Panc1 (cell line): ENCODE results near the gene SLC23A3. TPM values are rescaled to one million over a fixed set of nuclear protein-coding genes. Genes with fewer than 3 reads are reported as not detected.

ENCODE experiments used
- ATAC-seq: fragments of 200-7000 bp; cut with Tn5 transposase; 2 replicates; pipeline ENCODE4 v1.9.1; 2020; ENCODE audit warnings: mild to moderate bottlenecking, moderate library complexity
- BruUV-seq: library from RNA; stranded (reverse); fragments of 400-500 nt; replicated peaks from 2 replicates; lab custom pipeline; 2021; lab: Mats Ljungman, UMichigan
- CTCF ChIA-PET: fragments of 300-600 bp; sonication (Branson Sonifier 250); formaldehyde crosslinking; loops from one replicate; lab custom pipeline; 2022; ENCODE audit warnings: antibody characterized with exemption; lab: Charles Lee
- POLR2A ChIA-PET: fragments of 300-600 bp; sonication (Branson Sonifier 250); formaldehyde crosslinking; loops from one replicate; lab custom pipeline; 2022; ENCODE audit warnings: antibody characterized with exemption; lab: Charles Lee
- DNase-seq: peaks from one replicate; pipeline ENCODE4 v3.0.0-alpha.2; 2010; ENCODE audit warnings: low read depth, low spot score
- H3K27ac ChIP-seq: 2 replicates; pipeline ENCODE4 v1.5.1; 2011; ENCODE audit warnings: mild to moderate bottlenecking, low read length, inconsistent platforms
- H3K27me3 ChIP-seq: fragments of 200-500 bp; sonication (Bioruptor generic); 2 replicates; pipeline ENCODE4 v1.6.0; 2014; ENCODE audit warnings: low read length, inconsistent platforms; ENCODE audit not compliant: control insufficient read depth, insufficient read depth
- H3K36me3 ChIP-seq: fragments of 200-500 bp; sonication (Bioruptor generic); 2 replicates; pipeline ENCODE4 v1.5.1; 2014; ENCODE audit warnings: inconsistent platforms, mild to moderate bottlenecking, low read length, moderate library complexity; ENCODE audit not compliant: control insufficient read depth, insufficient read depth
- H3K4me1 ChIP-seq: 2 replicates; pipeline ENCODE4 v1.5.1; 2011; ENCODE audit warnings: inconsistent platforms, mild to moderate bottlenecking, low read length, moderate library complexity; ENCODE audit not compliant: control insufficient read depth, insufficient read depth
- H3K4me3 ChIP-seq, 2 experiments: 2 replicates each; pipeline ENCODE4 v1.5.1; 2011 to 2012; ENCODE audit warnings: low read depth in 2 of 2, low read length in 2 of 2, mild to moderate bottlenecking in 2 of 2, inconsistent platforms in 1 of 2, moderate library complexity in 1 of 2
- H3K9me3 ChIP-seq: fragments of 200-500 bp; sonication (Bioruptor generic); 2 replicates; pipeline ENCODE4 v1.5.1; 2014; ENCODE audit warnings: low read depth, mild to moderate bottlenecking, inconsistent platforms, low read length, moderate library complexity; ENCODE audit not compliant: control insufficient read depth, insufficient read depth
- POLR2AphosphoS5 ChIP-seq: IDR thresholded peaks from 2 replicates; pipeline ENCODE4 v1.6.1; 2012; ENCODE audit warnings: mild to moderate bottlenecking, low read depth, low read length, moderate library complexity
- SIN3A ChIP-seq: IDR thresholded peaks from 2 replicates; pipeline ENCODE4 v1.6.1; 2012; ENCODE audit warnings: low read depth, mild to moderate bottlenecking, low read length, moderate library complexity, borderline replicate concordance; ENCODE audit not compliant: insufficient read depth
- TCF7L2 ChIP-seq: IDR thresholded peaks from 2 replicates; pipeline ENCODE4 v1.6.1; 2011; ENCODE audit warnings: mild to moderate bottlenecking, low read depth, low read length, inconsistent platforms
- in situ Hi-C: cut with HindIII; loops from 2 replicates; pipeline ENCODE4 v1.10.0; 2016; ENCODE audit warnings: low sequenced_read_pairs, low pct_unique_long_range_greater_than_20kb
- intact Hi-C: fragments of 100-400 bp; cut with micrococcal nuclease; formaldehyde crosslinking; loops from one replicate; pipeline ENCODE4 v1.10.0; 2022; ENCODE audit not compliant: unreplicated experiment
- total RNA-seq: library from RNA; stranded (reverse); gene quantifications from one replicate; pipeline ENCODE4 v1.2.1, GENCODE V29; 2021; ENCODE audit not compliant: unreplicated experiment
- TF ChIP-seq, protein P1 (sequence below), 2 experiments: IDR thresholded peaks; 2 replicates each; pipeline ENCODE4 v1.6.1; 2011 to 2012; ENCODE audit warnings: low read depth in 2 of 2, control low read depth in 1 of 2, low read length in 1 of 2, mild to moderate bottlenecking in 1 of 2, moderate library complexity in 1 of 2; ENCODE audit not compliant: insufficient read depth in 1 of 2
- TF ChIP-seq, protein P2 (sequence below): fragments of 450-650 bp; IDR thresholded peaks from 2 replicates; pipeline ENCODE4 v1.5.1; 2017; ENCODE audit warnings: mild to moderate bottlenecking

SLC23A3 gene
- total RNA-seq, 1 experiment from 2014 or later, result 3.3 TPM

DNA sequence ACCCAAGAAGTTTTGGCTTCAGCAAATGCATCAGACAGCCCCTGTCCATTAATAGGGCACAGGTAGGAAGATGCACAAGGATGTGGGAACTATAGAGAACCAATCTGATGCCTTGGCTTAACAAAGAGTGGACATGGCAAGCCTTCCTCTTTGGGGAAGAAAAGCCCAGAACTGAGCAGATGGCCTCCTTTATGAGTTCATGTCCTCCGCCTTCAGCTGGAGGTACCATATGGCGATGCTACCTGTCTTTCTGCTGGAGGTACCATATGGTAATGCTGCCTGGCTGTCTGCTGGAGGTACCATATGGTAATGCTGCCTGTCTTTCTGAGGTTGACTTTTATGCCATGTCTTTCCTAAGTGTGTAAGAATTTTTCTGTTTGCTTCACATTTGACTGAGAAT is 14.3 kb upstream of the SLC23A3 start:
- DNase-seq, result no peak
- no TSS peak for BruUV-seq
- Histone ChIP-seq H3K36me3 (peaks cover 25% of the 10 kb centered on the region), H3K4me1 (peaks cover 6% of the 10 kb centered on the region), H3K27me3 (no peaks in the 10 kb centered on the region), H3K9me3 (no peaks in the 10 kb centered on the region), H3K27ac (no peak overlapping the region), H3K4me3 (no peak overlapping the region)
- POLR2A ChIA-PET, result no interaction called here
- in situ Hi-C loops, result no loop called here
- CTCF ChIA-PET, result no interaction called here
- TF ChIP-seq, protein P1, sequence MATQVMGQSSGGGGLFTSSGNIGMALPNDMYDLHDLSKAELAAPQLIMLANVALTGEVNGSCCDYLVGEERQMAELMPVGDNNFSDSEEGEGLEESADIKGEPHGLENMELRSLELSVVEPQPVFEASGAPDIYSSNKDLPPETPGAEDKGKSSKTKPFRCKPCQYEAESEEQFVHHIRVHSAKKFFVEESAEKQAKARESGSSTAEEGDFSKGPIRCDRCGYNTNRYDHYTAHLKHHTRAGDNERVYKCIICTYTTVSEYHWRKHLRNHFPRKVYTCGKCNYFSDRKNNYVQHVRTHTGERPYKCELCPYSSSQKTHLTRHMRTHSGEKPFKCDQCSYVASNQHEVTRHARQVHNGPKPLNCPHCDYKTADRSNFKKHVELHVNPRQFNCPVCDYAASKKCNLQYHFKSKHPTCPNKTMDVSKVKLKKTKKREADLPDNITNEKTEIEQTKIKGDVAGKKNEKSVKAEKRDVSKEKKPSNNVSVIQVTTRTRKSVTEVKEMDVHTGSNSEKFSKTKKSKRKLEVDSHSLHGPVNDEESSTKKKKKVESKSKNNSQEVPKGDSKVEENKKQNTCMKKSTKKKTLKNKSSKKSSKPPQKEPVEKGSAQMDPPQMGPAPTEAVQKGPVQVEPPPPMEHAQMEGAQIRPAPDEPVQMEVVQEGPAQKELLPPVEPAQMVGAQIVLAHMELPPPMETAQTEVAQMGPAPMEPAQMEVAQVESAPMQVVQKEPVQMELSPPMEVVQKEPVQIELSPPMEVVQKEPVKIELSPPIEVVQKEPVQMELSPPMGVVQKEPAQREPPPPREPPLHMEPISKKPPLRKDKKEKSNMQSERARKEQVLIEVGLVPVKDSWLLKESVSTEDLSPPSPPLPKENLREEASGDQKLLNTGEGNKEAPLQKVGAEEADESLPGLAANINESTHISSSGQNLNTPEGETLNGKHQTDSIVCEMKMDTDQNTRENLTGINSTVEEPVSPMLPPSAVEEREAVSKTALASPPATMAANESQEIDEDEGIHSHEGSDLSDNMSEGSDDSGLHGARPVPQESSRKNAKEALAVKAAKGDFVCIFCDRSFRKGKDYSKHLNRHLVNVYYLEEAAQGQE (IDR thresholded peaks at IDR 0.05; ENCODE audit: insufficient read depth in 1 of 2, low read depth in 2 of 2, low read length in 1 of 2), result no peak
- TF ChIP-seq TCF7L2, result no peak
- no peak for TF ChIP-seq POLR2AphosphoS5
- no peak for TF ChIP-seq SIN3A
- ATAC-seq, result no peak
- intact Hi-C loops, result no loop called here

DNA sequence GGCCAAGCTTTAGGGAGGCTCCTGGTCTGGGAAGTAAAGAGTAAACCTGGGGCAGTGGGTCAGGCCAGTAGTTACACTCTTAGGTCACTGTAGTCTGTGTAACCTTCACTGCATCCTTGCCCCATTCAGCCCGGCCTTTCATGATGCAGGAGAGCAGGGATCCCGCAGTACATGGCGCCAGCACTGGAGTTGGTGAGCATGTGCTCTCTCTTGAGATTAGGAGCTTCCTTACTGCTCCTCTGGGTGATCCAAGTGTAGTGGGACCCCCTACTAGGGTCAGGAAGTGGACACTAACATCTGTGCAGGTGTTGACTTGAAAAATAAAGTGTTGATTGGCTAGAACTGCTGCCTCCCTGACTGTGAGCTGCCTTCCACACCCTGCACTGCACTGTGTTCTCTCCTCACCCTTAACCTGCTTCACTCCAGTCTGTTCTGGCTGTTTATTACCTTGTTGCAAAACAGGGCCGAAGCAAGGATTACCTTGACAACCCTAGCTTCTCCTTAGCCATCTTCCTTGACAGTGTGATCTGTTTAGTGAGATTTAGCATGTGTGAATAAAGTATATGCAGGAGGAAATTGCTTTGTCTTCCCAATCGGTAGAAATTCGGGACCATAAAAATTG is 13.4 kb upstream of the SLC23A3 start:
- Histone ChIP-seq H3K27me3 (no peaks in the 10 kb centered on the region), H3K4me3 (no peak overlapping the region), H3K4me1 (peaks cover 10% of the 10 kb centered on the region), H3K9me3 (no peaks in the 10 kb centered on the region), H3K27ac (no peak overlapping the region), H3K36me3 (peaks cover 25% of the 10 kb centered on the region)
- CTCF ChIA-PET, result no interaction called here
- TF ChIP-seq, protein P1 (IDR thresholded peaks at IDR 0.05; ENCODE audit: insufficient read depth in 1 of 2, low read depth in 2 of 2, low read length in 1 of 2), result no peak
- TF ChIP-seq, protein P2, sequence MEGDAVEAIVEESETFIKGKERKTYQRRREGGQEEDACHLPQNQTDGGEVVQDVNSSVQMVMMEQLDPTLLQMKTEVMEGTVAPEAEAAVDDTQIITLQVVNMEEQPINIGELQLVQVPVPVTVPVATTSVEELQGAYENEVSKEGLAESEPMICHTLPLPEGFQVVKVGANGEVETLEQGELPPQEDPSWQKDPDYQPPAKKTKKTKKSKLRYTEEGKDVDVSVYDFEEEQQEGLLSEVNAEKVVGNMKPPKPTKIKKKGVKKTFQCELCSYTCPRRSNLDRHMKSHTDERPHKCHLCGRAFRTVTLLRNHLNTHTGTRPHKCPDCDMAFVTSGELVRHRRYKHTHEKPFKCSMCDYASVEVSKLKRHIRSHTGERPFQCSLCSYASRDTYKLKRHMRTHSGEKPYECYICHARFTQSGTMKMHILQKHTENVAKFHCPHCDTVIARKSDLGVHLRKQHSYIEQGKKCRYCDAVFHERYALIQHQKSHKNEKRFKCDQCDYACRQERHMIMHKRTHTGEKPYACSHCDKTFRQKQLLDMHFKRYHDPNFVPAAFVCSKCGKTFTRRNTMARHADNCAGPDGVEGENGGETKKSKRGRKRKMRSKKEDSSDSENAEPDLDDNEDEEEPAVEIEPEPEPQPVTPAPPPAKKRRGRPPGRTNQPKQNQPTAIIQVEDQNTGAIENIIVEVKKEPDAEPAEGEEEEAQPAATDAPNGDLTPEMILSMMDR, result no peak
- no peak for TF ChIP-seq SIN3A
- no peak for TF ChIP-seq TCF7L2
- no peak for TF ChIP-seq POLR2AphosphoS5
- BruUV-seq, result TSS peak; percentile 20
- ATAC-seq (no peak), DNase-seq (no peak)
- intact Hi-C loops, result no loop called here
- in situ Hi-C loops, result no loop called here
- POLR2A ChIA-PET, result interaction anchor here (0.6 kb wide), 1 partner anchor 243 kb away, joined by 17 read pairs; no protein-coding TSS in a partner anchor
